ENCODE results near the gene ERICH6.
"Not testable (repeated sequence)": the region's sequence is repeated elsewhere in the genome, so short reads cannot be mapped to it uniquely, and the experiment has no call there.

The ERICH6 gene

DNA sequence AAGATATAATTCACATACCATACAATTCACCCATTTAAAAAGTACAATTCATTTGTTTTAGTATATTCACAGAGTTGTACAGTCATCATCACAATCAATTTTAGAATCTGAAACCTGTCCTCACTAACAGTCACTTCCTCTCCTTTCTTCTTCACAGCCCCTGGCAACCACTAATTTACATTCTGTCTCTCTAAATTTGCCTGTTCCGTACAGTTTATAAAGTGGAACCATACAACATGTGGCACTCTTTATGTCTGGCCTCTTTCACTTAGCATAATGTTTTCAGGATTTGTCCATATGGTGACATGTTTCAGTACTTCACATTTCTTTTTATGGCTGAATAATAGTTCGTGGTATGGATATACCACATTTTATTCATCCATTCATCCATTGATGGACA, 22.7 kb downstream of the ERICH6 start:
- DNase-seq: peak; percentile 7

DNA sequence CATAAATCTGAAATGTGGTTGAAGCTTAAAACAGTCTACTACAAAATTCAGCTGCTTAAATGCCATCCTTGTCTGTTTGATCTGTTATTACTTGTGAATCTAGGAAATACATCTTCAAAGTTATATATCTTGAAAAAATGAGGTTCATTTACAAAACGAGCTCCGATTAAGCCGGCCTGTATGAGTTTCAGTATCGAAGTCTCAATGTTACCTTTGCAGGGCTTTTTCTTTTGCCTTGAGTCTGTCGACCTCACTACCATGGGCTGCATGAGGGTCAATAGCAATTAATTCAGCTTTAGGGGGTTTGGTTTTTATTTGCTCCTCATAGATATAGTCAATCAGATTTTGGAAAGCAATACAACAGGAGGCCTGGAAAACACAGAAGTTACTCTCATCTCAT, 23.2 kb downstream of the ERICH6 start:
- DNase-seq: no peak

DNA sequence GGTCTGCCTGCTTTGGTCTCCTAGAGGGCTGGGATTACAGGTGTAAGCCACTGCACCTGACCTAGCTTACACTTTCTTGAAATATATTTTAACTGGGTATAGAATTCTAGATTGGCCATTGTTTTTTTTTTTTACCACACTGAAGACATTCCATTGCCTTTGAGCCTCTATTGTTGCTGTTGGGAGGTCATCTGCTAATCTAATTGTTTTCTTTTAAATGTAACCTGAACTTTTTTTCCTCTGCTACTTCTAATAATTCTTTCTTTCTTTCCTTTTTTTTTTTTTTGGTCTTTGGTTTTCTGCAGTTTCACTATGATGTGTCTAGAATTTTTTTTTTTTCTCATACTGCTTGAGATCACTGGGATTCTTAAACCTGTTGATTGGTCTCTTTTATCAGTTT, 28.1 kb downstream of the ERICH6 start:
- no peak for DNase-seq

DNA sequence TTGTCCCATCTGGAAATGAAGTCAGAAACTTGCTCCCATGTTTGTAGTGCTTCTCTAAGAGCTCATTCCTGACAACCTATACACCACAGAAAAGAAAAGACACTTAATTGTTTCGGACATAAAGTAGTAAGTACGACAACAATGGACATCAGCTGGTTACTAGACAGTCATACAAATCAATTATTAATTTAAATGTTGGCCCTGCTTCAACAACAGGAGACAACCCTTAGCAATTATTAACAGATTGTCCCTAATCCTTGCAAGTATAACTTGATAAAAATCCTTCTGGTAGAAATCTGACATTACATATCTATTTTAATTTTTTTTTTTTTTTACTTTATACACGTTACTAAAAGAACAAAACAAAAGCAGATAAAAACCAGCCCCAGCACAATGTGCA, 29.8 kb downstream of the ERICH6 start:
- DNase-seq: no peak

DNA sequence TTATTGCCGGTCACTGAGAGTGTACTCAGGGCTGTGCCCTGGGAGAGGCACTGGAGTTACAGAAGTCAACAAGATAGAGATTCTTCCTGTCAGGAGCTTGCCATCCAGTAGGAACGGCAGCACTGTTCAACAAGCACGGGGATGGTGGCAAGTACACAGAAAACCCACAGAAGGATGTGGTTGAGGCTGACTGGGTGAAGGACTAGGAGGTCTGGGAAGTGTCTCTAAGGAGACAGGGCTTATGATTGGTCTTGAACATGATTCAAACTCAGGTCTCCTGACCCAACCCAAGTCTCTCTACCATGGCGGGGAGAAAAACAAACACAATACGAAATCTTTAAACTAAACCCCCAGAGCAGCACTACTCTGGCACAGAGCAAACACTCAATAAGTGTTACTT, 37.6 kb downstream of the ERICH6 start:
- no peak for DNase-seq

DNA sequence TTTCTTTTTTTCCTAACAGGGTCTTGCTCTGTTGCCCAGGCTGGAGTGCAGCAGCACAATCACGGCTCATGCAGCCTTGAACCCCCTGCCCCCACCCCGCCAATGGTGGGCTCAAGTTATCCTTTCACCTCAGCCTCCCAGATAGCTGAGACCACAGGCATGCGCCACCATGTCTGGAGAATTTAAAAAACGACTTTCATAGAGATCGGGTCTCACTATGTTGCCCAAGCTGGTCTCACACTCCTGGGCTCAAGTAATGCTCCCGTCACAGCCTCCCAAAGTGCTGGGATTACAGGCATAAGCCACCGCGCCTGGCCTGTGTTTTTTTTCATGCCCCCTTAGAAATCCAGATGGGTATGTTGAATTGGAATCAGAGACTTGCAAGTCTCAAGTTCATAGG, 40.3 kb downstream of the ERICH6 start:
- no peak for DNase-seq

DNA sequence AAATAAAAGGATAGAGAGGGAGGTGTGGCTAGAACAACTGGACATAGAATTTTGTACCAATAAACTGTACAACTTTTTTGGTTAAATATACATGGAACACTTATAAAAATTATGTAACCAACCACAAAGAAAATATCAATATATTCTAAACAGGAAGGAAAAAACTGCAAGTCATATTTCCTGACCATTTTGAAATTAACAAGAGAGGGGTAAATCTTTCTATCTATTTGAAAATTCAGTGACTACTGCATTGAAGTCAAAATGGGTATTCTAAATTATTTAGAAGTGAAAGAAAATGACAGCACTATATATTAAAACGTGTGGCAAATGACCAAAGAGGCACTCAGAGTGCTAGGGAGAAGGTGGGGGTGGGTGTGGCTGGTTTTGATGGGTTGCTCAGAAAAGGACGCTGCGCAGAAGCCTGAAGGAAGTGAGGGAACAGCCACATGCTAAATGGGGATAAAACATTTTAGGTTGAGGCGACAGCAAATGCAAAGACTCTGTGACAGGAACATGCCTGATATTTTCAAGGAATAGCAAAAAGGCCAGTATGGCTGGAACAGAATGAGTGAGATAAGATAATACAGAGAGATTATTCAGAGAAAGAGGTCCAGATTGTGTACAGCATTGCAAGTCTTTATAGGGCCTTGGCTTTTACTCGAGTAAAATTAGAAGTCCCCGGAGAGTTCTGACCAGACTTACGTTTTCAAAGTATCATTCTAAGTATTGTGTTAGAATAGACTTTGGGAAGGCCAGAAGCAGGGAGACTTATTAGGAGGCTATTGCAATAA, 41.1 kb downstream of the ERICH6 start:
- no peak for DNase-seq

DNA sequence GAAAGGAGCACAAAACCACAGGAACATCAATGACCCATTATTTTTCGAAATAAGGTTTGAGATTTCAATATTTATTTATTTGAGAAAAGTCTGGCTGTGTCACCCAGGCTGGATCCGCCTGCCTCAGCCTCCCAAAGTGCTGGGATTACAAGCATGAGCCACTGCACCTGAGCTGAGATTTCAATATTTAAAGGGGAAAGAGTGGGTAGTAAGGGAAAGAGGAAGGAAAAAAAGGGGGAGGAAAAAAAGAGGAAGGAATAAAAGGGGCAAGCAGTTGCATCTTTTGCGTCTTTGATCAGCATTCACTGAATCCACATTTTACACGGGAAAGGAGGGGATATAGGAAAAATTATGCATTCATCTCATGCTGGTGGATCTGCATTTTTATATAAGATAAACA, 47.4 kb downstream of the ERICH6 start:
- DNase-seq: no peak

DNA sequence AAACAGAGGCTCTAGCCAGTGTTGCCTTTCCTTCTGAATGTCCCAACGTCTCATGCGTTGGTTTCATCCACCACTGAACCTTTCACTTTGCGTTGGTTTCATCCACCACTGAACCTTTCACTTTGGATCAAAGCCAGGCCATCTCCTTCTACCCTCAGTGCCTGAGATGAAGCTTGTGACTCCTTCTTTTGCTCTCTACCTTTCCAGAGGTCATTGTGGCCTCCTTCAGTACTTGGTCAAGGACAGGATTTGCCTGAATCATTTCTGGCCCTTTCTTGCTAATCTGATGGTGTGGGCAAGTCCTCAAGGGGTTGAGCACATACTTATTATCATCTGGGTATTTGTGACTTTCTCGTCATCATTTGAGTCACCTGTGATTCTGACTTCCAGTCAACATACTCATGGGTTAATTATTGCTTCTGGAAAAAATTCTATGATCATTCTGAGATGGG, 50.6 kb downstream of the ERICH6 start:
- no peak for DNase-seq

DNA sequence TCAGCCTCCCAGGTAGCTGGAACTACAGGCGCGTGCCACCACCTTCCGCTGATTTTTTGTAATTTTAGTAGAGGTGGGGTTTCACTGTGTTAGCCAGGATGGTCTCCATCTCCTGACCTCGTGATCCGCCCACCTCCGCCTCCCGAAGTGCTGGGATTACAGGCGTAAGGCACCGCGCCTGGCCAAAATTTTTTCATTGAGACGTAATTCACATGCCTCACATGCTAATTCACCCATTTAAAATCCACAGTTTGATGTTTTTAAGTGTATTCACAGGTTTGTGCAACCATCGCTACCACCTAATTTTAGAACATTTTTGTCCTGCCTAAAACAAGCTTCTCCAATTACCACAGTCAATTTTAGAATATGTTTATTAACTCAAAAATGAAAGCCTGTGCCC, 63.5 kb downstream of the ERICH6 start:
- no peak for DNase-seq

DNA sequence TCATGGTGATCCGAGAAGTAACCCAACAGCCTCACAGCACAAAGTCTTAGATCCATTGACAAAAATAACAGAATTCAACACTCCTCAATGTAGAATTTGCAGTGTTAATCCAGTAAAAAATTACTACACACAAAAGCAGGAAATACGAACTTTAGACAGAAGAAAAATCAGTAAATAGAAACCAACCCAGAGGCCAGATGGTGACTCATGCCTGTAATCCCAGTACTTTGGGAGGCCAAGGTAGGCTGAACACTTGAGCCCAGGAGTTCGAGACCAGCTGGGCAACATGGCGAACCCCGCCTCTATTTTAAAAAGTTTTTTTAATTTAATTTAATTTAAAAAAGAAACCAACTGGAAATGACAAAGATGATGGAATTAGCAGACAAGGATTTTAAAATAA, 64.5 kb downstream of the ERICH6 start:
- no peak for DNase-seq

DNA sequence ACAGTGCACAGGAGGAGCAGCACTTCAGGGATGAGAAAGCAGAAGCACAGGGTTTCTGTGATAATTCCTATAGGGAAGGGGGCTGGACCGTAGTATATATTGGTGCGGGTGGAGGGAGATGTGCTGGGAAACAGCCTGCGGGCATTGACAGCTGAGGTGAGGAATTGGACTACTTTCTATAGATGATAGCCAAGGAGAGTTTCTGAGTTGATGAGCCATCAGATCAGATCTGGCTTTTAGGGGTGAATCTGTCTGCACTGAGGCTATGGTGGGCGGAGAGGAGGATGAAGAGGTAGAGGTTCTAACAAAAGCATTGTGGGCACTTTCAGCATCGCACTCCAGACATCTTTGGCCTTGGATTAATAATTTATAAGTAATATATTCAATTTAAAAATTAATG, 67.5 kb downstream of the ERICH6 start:
- no peak for DNase-seq

DNA sequence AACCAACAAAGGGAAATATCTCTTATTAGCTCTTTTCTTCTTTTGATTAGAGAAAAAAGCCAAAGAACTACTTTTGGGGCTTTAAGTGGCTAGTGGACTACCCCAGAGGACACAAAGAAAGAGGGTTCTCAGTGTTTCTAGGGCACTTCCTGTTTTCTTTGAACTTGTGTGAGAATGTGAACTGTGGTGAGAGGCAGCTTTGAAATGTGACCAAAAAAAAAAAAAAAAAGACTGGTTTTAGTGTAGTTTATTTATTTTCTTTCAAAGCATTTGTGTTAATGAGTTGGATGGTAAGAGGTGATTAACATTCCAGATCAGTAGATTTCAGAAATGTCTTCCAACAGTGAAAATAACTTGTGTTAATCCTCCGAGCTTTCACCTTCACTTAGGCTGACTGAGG, 68.2 kb downstream of the ERICH6 start:
- DNase-seq: peak; percentile 59

DNA sequence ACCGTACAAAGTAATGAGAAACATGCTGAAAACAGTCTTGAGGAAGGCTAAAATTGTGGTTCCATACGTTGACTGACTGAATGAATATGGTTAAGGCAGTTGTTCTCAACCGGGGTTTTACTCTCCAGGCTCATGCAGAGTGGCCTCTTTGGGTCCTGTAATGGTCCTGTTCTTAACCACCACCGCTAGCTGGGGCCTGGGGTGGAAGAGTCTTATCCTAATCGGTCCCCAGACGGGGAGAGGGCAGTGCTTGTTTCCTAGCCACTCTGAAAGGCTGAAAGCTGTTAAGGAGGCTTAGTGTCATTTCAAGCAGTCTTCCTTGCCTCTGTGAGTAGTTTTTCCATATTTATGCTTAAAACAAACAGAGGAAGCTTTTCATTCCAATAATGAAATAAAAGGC, 68.6 kb downstream of the ERICH6 start:
- DNase-seq: no peak

DNA sequence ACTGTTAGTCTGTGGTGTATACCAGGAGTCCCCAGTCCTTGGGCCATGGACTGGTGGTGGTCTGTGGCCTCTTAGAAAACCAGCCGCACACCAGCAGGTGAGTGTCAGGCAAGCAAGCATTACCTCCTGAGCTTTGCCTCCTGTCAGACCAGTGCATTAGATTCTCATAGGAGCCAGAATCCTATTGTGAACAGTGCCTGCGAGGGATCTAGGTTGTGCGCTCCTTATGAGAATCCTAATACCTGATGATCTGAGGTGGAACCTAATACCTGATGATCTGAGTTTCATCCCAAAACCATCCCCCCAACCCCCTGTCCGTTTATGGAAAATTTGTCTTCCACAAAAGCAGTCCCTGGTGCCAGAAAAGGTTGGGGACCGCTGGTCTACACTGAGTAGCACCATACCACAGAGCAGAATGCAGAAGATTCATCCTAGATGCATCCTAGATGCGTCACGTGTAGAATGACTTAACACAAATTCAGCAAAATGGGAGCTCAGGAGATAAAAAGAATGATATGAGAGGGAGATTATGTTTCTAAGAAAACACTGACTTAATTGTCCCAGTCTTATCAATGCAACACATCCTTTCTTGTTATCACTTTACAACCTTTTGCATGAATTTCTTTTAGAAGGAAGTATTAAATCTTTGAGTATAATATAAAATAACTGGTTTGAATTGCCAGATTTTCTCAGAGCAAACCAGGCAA, 72.1 kb downstream of the ERICH6 start:
- DNase-seq: no peak

DNA sequence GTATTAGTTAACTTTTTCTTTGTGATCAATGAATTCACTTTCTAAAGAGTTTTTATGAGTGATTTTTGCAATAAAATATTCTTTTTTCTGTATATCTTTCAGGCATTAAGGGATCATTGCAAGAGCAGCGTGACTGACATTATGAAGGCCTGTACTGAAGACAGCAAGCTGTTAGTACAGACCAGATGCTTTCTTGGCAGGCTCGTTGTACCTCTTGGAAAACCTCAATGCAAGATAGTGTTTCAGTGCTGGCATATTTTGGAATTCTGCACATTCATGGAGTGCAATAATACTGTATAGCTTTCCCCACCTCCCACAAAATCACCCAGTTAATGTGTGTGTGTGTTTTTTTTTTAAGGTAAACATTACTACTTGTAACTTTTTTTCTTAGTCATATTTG, 76.2 kb downstream of the ERICH6 start:
- no peak for DNase-seq

DNA sequence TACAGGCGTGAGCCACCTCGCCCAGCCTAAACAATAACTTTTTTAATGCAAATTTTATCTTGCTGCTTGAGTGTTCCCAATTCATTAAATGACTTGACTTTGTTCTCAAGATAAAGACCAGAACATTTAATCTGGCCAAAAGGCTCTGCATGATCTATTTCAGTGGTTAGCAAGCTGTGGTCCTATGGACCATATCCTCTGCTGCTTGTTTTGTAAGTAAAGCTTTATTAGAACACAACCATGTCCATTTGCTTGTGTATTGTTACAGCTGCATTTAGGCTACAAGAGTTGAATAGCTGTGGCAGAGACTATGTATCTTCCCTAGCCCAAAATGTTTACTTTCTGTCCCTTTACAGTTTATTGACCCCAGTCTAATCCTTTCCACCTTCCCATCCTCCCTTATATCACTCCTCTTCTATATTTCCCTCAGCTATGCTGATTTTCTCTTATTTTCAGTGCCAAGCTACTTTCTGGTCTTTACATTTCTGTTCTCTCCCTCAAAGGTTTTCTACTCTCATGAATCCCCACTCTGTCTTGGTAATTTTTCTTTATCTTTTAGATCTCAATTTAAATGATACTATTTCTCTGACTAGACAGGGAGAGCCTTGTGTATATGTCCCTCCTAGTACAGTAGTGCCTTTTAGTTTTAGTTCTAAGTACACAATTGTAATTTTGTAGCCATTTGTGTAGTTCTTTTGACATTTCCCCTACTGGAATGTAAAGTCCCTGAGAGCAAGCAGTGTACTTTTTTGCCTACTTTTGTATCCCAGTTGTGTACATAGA, 77.4 kb downstream of the ERICH6 start:
- no peak for DNase-seq

DNA sequence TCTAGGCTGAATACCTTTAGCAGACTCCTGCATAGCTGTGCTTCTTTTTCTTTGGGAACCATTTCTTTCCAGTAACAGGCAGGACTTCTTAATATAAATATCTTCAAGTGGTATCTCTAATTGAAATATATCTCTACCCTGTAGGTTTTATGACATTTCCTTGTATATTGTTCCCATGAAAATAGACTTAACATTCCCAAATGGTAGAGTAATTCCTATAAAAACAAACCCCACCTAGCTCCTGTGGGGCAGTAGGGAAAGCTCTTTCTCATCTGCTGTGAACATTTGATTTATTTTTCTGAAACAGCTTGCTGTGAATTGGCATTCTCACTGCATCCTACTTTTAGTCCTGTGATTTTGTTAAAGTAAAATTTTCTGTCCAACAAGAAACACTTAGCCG, 79.8 kb downstream of the ERICH6 start:
- no peak for DNase-seq

DNA sequence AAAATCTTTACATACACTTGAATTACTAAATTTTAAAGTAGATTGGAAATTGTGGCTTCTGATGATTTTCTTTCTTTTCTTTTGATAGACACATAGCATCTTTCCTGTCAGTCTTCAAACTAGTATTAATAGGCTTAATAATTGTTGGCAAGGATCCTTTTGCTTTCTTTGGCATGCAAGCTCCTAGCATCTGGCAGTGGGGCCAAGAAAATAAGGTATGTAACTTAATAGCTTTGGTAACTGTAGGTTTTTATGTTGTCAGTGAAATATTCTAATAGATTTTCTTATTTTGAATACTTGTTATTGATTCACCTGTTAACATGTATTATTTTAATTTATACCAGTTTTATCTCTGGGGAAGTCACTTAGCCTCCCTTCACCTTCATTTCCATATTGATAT, 80.8 kb downstream of the ERICH6 start:
- DNase-seq: not testable (repeated sequence)

DNA sequence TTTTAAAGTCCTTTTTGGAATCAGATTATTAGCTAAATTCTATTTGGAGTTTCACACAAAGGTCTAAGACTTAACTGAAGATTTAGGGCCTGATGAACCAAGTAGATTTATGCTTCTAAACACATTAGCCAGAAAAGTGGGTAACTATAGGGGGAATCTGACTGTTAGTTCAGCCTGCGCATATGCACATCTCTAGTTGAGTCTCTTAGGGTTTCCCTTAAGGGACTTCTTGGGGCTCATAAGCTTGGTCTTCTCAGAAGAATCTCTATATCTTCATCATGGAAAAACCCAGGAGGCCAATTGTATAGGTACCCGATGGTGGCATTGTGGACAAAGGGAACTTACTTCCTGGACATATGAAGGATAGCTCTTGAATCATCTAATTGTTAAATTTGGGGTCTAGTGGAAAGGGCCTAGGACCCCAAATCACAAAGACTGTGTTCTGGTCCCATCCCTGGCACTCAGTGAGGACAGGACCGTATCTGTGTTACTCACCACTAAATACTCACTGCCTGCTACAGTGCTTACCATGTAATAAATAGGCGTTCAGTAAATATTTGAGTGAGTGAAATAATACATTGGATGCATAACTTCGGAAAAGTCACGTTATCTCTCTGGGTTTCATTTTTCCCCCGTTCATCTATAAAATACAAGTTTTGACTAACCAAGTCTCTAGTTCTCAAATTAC, 83.6 kb downstream of the ERICH6 start:
- DNase-seq: no peak

DNA sequence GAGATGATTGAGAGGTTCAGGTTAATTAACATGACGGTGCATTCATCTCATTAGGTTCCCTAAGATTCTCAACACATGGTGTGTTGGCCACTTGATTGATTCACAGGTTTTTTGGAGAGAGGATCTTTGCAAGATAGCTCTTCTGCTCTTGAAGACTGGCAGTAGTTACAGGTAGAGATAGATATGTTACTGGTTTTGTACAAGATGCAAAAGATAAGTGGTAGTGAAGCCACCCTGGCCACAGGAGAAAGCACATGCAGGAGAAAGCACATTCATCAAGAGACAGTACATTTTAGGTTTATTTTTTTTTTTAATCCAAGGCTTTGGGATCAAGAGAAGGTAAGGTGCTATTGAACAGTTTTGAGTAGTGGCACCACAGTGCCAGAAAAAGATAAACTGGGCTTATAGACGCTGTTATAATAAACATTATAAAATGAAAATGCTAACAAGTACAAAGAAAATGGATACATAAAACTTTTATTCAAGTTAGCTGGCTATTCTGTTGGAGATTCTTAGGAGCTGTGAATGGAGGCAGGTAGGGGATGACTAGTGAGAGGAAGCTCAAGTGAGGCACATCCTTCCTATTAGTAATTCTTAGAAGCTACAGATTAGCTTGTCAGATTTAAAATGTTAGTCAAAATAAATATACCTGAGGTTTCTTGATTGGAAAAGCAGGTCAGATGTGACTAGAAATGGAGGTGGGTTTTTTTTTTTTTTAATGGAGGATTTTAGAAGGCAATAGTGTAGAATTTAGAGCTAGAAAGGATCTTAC, 89.8 kb downstream of the ERICH6 start:
- DNase-seq: no peak

DNA sequence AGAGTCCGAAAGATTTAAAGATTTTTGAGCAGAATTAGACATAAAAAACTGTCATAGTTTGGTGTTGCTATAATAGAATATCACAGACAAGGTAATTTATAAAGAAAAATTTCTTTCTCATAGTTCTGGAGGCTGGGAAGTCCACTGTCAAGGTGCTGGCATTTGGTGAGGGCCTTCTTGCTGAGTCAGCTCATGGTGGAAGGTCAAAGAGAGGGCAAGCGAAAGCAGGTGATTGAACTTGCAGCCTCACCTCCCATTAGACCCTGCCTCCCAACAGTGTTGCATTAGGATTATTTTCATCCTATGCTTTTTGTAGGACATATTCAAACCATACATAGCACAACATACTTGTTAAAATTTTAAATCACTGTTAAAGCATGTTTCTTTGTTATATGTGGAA, 90.7 kb downstream of the ERICH6 start:
- DNase-seq: no peak
